BJ (cell line): Measurements from ENCODE around the gene KRTAP10-9. TPM values are rescaled to one million over a fixed set of nuclear protein-coding genes. Genes with fewer than 3 reads are reported as not detected.
"Not testable (repeated sequence)": the region's sequence is repeated elsewhere in the genome, so short reads cannot be mapped to it uniquely, and the experiment has no call there.

Source experiments
- CTCF ChIA-PET: fragments of 350-600 bp; formaldehyde crosslinking; extraction: SDS; loops from one replicate; lab custom pipeline; 2021; ENCODE audit warnings: antibody characterized with exemption, inconsistent platforms; lab: Yijun Ruan, JAX
- POLR2A ChIA-PET: fragments of 300-600 bp; sonication (Branson Sonifier 250); formaldehyde crosslinking; extraction: SDS; loops from one replicate; lab custom pipeline; 2021; ENCODE audit warnings: antibody characterized with exemption; lab: Charles Lee
- DNase-seq: peaks from one replicate; pipeline ENCODE4 v3.0.0-alpha.2; 2011; ENCODE audit warnings: low read depth
- H3K27me3 ChIP-seq: 2 replicates; pipeline ENCODE4 v1.6.0; 2011; ENCODE audit warnings: low read length; ENCODE audit not compliant: control insufficient read depth, insufficient read depth
- H3K36me3 ChIP-seq: 2 replicates; pipeline ENCODE4 v1.5.1; 2011; ENCODE audit warnings: low read length; ENCODE audit not compliant: control insufficient read depth, insufficient read depth
- H3K4me3 ChIP-seq: 2 replicates; pipeline ENCODE4 v1.5.1; 2011; ENCODE audit warnings: low read depth, mild to moderate bottlenecking, control low read depth, low read length
- CTCF ChIP-seq: IDR thresholded peaks from 2 replicates; pipeline ENCODE4 v1.5.1; 2011; ENCODE audit warnings: low read depth, mild to moderate bottlenecking, control low read depth, inconsistent platforms, low read length, moderate library complexity; ENCODE audit not compliant: insufficient read depth
- polyA plus RNA-seq: library from polyadenylated mRNA; depleted of rRNA; stranded (reverse); fragments of >200 nt; gene quantifications from 2 replicates; pipeline ENCODE4 v1.2.3, GENCODE V29; 2011

Gene KRTAP10-9
- polyA plus RNA-seq, 1 experiment = not detected

- no peak for DNase-seq
- POLR2A ChIA-PET = no interaction called here
- H3K4me3 ChIP-seq = no peak overlapping the region
- CTCF ChIA-PET = no interaction called here
- H3K27me3 ChIP-seq = peaks cover 4% of the 10 kb centered on the region; the same call in 1 of the 2 replicates
- no peak for TF ChIP-seq CTCF
- no peaks in the 10 kb centered on the region for H3K36me3 ChIP-seq
These were observed 37.8 kb upstream of the KRTAP10-9 start for GRCh38 chr21:44589094-44589493.

- Histone ChIP-seq H3K36me3 (no peaks in the 10 kb centered on the region), H3K4me3 (no peak overlapping the region), H3K27me3 (peaks cover 4% of the 10 kb centered on the region; the same call in 1 of the 2 replicates)
- no peak for DNase-seq
- POLR2A ChIA-PET = no interaction called here
- no peak for TF ChIP-seq CTCF
- CTCF ChIA-PET = no interaction called here
These were observed 37.1 kb upstream of the KRTAP10-9 start for GRCh38 chr21:44589586-44590305.

GRCh38 chr21:44590311-44590721 lies 36.6 kb upstream of the KRTAP10-9 start:
- H3K36me3 ChIP-seq = no peaks in the 10 kb centered on the region
- POLR2A ChIA-PET = no interaction called here
- CTCF ChIA-PET = no interaction called here
- no peak for DNase-seq
- TF ChIP-seq CTCF = no peak
- peaks cover 4% of the 10 kb centered on the region; the same call in 1 of the 2 replicates for H3K27me3 ChIP-seq
- H3K4me3 ChIP-seq = no peak overlapping the region

- POLR2A ChIA-PET, H3K27me3 ChIP-seq, DNase-seq, CTCF ChIA-PET, H3K36me3 ChIP-seq, H3K4me3 ChIP-seq: not testable (repeated sequence)
These were observed 35.7 kb upstream of the KRTAP10-9 start for GRCh38 chr21:44590897-44591800.

- H3K27me3 ChIP-seq, CTCF ChIA-PET, H3K36me3 ChIP-seq, H3K4me3 ChIP-seq, POLR2A ChIA-PET, DNase-seq: not testable (repeated sequence)
These were observed 35.1 kb upstream of the KRTAP10-9 start for GRCh38 chr21:44591801-44592130.

GRCh38 chr21:44592446-44593311 lies 34.2 kb upstream of the KRTAP10-9 start, which contains the start of gene KRTAP10-6:
TSS of gene KRTAP10-6 (minus strand) at chr21:44592505. CDS start at chr21:44592484, 21 bp downstream.
- peaks cover 8% of the 10 kb centered on the region for H3K27me3 ChIP-seq
- POLR2A ChIA-PET = no interaction called here
- no peak within 1 kb of the TSS for H3K4me3 ChIP-seq
- CTCF ChIA-PET = no interaction called here
- H3K36me3 ChIP-seq = no peaks in the 10 kb centered on the region
- no peak for TF ChIP-seq CTCF
- DNase-seq = no peak
